Measurements from ENCODE around the gene GABARAPL2.

GRCh38 chr16:75621170-75621477, 54.9 kb downstream of the GABARAPL2 start:
- TF ChIP-seq CTCF (optimal IDR thresholded peaks at IDR 0.05 in 1 of 3, IDR thresholded peaks at IDR 0.05 in 1 of 3, conservative IDR thresholded peaks at IDR 0.05 in 1 of 3; ENCODE audit: extremely low read depth in 1 of 3, insufficient read depth in 2 of 3, low read length in 3 of 3) = peak; percentile 41 to 46 (median 45)
- TF ChIP-seq EZH2 (IDR thresholded peaks at IDR 0.05; ENCODE audit: low read length) = no peak

All from keratinocyte (primary cell).